Stimulated activated CD8-positive, alpha-beta memory T cell treated with anti-CD3 and anti-CD28 coated beads, Interleukin-12 subunit alpha, Interleukin-12 subunit beta, amount 100 ng/mL, for 24 hours (primary cell): ENCODE measurements around the gene SAAL1.

ENCODE experiments used
- DNase-seq: peaks from one replicate; pipeline ENCODE4 v3.0.0-alpha.2; 2020; ENCODE audit errors: extremely low read depth

The SAAL1 gene

GRCh38 chr11:18081551-18081950 lies 24.3 kb downstream of the SAAL1 start:
- no peak for DNase-seq

- DNase-seq, result no peak
These were observed 25.4 kb downstream of the SAAL1 start for GRCh38 chr11:18080451-18080850.

GRCh38 chr11:18078909-18079308 lies 27.0 kb downstream of the SAAL1 start:
- no peak for DNase-seq

DNA sequence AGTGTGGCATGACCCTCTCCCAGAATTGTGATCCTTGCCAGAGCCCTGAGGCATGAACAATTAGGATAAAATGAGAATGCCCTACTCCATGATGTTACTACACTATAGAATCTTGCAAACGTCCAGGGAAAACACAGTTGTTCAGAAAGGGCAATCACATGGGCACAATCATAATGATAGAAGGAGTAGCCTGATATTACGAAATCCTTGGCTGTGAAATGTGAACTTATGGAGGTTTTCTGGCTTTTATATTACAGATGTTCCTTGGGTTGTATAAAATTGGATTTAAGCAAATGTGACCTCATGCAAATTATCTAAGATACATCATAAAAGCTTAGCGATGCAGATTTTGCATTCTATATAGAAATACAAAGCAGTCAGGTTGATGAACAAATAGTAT lies 30.4 kb downstream of the SAAL1 start:
- no peak for DNase-seq

DNA sequence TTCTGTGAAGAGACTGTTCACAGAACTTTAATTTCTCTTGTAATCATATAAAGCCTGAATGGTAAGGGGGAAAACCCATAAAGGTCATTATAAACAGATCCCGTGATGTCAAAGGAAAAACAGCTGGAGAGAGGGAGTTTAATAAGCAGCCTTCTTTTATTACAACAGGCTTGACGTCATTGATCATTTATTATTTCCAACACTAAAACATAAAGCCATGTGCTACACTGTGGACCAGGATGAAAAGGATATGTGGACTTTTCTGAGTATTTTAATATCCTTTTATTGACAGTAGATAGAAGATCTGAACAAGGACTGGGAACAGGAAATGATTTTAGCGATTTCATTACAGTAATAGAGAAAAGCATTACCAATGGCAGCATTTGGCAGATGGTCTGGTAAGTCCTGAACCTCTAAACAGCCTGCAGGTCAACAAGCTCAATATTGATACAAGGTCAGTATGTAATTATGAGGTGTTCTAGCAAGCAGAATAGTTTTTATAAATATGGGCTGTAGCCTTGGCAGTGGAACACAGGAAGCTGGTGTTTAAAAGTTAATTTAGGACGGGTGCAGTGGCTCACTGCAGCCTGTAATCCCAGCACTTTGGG lies 34.7 kb downstream of the SAAL1 start:
- no peak for DNase-seq

DNA sequence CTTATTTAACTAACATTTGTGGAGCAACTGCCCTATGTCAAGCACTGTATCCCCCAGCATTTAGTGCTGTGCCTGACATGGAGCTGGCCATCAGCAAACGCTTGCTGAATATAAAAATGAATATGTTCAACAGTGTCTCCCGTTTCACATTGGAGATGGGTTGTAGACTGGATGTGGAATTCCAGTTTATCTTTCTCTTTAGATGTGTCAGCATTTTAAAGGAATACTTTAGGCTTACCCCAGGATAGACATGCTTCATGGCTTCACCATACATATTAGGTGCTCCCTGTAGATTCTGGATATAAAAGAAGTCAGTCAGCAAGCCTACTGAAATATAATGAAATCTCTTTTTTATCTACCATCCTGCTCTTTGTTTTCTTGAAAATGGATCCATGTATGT lies 38.5 kb downstream of the SAAL1 start:
- DNase-seq, result no peak

DNA sequence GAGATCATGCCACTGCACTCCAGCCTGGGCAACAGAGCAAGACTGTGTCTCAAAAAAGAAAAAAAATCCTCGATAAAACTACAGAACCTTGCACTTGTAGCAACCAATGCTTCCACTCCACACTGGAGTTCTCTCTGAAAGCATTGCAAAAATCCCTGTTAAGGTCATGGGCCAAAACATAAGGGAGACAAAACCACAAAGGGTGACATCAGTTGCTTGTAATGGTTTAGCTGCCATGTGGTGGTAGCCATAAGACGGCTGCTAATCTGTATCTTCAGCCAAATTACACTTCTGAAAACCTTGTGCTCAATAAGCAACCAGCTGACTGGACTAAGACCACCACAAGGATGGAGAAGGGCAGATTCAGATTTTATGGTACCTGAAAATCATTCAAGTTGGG lies 39.3 kb downstream of the SAAL1 start:
- no peak for DNase-seq

DNA sequence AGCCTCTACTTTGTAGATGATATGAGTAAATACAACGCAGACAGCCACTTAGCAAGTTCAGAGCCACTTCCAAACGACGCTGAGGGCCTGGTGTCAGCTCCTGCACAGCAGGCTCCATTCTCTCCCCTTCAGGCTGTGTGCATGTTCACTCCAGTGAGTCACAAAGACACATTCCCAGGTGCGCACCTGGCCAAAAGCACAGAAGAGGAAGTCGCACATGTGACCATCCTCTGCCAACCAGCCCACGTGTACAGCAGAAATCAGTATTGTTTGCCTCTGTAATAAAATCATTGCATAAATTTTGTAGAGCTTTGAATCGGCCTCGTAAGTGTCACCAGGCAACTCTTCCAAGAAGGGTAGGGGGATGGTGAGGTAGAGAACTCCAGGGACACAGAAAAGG lies 40.3 kb downstream of the SAAL1 start:
- no peak for DNase-seq

- DNase-seq, result no peak
These were observed 41.3 kb downstream of the SAAL1 start for GRCh38 chr11:18064450-18065054.

GRCh38 chr11:18063862-18064434 lies 41.9 kb downstream of the SAAL1 start:
- no peak for DNase-seq

GRCh38 chr11:18063125-18063524 lies 42.8 kb downstream of the SAAL1 start:
- DNase-seq, result no peak

DNA sequence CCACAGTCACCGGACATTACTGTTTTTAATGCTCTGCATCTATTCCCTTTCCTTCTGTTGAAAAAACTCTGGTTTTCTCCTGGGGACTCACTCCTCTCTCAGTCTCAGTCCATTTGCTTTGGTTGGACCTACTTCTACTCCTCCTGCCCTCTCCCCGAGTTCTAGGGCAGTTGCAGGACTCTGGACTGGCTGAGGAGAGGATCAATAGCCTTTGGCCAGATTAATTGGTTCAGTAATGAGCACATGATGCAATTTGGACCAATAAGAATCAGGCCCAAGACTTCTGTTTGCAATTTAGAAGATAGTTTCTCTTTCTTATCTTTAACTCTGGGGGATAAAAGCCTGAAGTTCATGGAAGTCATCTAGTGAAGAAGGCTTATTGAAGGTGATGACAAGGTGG lies 44.5 kb downstream of the SAAL1 start:
- no peak for DNase-seq

DNA sequence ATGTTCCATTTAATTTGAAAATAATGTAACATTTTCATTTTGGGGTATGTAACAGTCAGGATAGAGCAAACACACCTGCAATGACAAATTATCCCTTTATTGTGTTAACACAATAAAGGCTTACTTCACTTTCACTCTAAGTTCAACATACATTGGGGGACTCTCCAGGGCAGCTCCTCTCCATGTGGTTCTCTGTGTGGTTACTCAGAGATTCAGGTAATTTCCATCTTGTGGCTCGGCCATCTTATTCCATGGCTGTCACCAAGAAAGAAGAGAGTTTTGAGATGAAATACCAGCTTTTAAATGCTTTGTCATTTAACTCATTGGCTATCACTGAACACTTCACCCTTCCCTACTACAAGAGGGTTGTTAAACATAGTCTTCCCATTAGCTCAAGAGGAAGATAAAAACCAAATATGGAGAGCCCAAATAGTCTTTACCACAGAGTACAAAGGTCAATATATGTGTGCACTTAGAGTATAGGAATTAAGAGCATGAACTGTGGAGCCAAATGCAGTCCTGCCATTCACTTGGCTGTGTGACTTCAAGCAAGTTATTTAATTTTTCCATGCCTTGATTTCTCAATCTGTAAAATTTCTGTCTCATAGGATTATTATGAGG lies 49.2 kb downstream of the SAAL1 start:
- no peak for DNase-seq

GRCh38 chr11:18054511-18055103 lies 51.3 kb downstream of the SAAL1 start:
- no peak for DNase-seq

DNA sequence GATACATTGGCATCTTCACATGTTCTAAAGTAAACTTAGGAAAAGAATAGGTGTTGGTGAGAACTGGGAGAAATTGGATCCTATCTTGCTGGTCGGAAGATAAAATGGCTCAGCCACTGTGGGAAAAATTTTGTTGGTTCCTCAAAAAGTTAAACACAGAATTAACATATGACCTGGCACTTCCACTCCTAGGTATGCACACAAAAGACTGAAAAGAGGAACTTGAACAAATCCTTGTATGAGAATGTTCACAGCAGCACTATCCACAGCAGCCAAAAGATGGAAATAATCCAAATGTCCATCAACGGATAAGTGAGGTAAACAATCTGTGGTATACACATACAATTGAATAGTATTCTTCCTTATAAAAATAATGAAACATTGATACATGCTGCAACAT lies 55.0 kb downstream of the SAAL1 start:
- no peak for DNase-seq

DNA sequence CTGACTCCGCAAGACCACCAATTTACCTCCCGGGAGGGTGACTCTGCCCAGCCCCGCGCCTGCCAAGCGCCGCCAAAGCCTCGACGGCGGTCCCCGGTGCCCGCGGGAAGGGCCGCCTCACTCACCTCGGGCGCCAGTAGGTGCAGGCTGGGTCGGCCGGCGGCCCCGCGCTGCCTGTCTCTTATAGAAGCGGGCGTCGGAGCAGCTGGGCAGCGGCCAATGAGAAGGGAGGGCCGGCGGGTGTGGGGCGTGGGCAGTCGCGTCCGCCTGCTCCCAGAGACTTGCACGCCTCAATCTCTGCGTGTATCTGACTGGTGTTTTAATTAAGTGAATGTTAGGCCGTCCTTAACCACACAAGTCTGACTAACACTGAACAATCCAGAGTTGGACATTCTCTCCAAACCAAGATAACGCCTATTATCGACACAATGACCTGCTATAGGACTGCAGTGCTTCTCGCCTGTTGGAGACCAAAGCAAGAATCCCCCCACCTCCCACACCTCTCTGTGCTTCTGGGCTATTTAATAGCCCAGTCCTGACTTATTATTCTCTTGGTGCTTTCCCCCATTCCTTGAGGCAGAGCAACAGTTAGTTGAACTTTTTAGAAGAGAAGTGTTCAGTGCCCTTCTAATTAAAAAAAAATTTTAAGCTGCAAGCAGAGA lies 59.6 kb downstream of the SAAL1 start, which contains the start of gene TPH1:
Gene TPH1 (minus strand): TSS at position 154 of the 662 bp plus-strand sequence. CDS start 5,507 bp downstream, outside the sequence.
- no peak for DNase-seq

DNA sequence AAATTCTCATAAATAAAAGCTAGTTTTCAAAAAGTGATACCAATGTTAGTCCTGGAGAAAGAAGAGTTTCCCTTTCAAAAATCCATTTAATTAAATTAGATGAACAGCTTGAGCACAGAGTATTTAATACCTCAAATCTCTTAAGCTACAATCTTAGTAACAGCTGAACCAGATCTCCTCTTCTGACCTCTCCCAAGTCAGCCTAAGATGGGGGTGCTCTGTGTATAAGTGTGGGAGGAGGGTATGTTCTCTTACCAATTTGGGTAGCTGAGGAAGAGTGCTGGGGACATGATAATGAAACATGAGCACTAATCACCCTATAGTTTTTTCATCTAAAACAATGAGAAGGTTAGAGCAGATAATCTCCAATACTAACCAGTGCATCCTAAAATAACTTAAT lies 69.4 kb downstream of the SAAL1 start:
- DNase-seq, result no peak
